Brain microvascular endothelial cell (primary cell): Measurements from ENCODE around the gene CCBE1.

Experiments
- DNase-seq: peaks from one replicate; pipeline ENCODE4 v3.0.0-alpha.2; 2020
- H3K27ac ChIP-seq: fragments of 250-450 bp; sonication (Bioruptor Pico); 2 replicates; pipeline ENCODE4 v1.5.1; 2020; ENCODE audit warnings: mild to moderate bottlenecking, moderate library complexity
- H3K27me3 ChIP-seq: fragments of 250-450 bp; sonication (Bioruptor Pico); replicated peaks from 2 replicates; pipeline ENCODE4 v1.5.1; 2020; ENCODE audit warnings: mild to moderate bottlenecking
- H3K36me3 ChIP-seq: fragments of 250-450 bp; sonication (Bioruptor Pico); replicated peaks from 2 replicates; pipeline ENCODE4 v1.5.1; 2020; ENCODE audit warnings: mild to moderate bottlenecking
- H3K4me3 ChIP-seq: 2 replicates; pipeline ENCODE4 v1.5.1; 2011; ENCODE audit warnings: low read depth, mild to moderate bottlenecking, control low read depth, low read length, moderate library complexity
- CTCF ChIP-seq: IDR thresholded peaks from 2 replicates; pipeline ENCODE4 v1.5.1; 2011; ENCODE audit warnings: low read depth, mild to moderate bottlenecking, moderate library complexity, low read length, control low read depth, inconsistent platforms; ENCODE audit errors: missing control alignments
- in situ Hi-C: cut with HindIII; loops from 2 replicates; pipeline ENCODE4 v1.10.0; 2017; ENCODE audit warnings: low sequenced_read_pairs, low pct_ligation_motif_present

Gene CCBE1

GRCh38 chr18:59428018-59428417, 269.2 kb downstream of the CCBE1 start:
- Histone ChIP-seq H3K27me3 (no peaks in the 10 kb centered on the region), H3K4me3 (no peak overlapping the region), H3K36me3 (no peaks in the 10 kb centered on the region), H3K27ac (no peak overlapping the region)
- in situ Hi-C loops: no loop called here
- TF ChIP-seq CTCF: no peak
- no peak for DNase-seq

- Histone ChIP-seq H3K27ac (no peak overlapping the region), H3K4me3 (no peak overlapping the region), H3K27me3 (no peaks in the 10 kb centered on the region), H3K36me3 (no peaks in the 10 kb centered on the region)
- DNase-seq: no peak
- no peak for TF ChIP-seq CTCF
- in situ Hi-C loops: no loop called here
Measured at GRCh38 chr18:59426855-59427254, 270.4 kb downstream of the CCBE1 start.

GRCh38 chr18:59423259-59423658, 274.0 kb downstream of the CCBE1 start:
- no peaks in the 10 kb centered on the region for H3K27me3 ChIP-seq
- in situ Hi-C loops: no loop called here
- no peak overlapping the region for H3K27ac ChIP-seq
- H3K4me3 ChIP-seq: no peak overlapping the region
- TF ChIP-seq CTCF: no peak
- H3K36me3 ChIP-seq: no peaks in the 10 kb centered on the region
- no peak for DNase-seq

- no peak for TF ChIP-seq CTCF
- no peaks in the 10 kb centered on the region for H3K27me3 ChIP-seq
- in situ Hi-C loops: no loop called here
- no peak overlapping the region for H3K4me3 ChIP-seq
- no peaks in the 10 kb centered on the region for H3K36me3 ChIP-seq
- no peak overlapping the region for H3K27ac ChIP-seq
- no peak for DNase-seq
Measured at GRCh38 chr18:59420244-59420643, 277.0 kb downstream of the CCBE1 start.

GRCh38 chr18:59419386-59419785, 277.8 kb downstream of the CCBE1 start:
- DNase-seq: no peak
- Histone ChIP-seq H3K36me3 (no peaks in the 10 kb centered on the region), H3K27me3 (no peaks in the 10 kb centered on the region), H3K4me3 (no peak overlapping the region), H3K27ac (no peak overlapping the region)
- in situ Hi-C loops: no loop called here
- TF ChIP-seq CTCF: no peak

GRCh38 chr18:59416818-59417217, 280.4 kb downstream of the CCBE1 start:
- H3K36me3 ChIP-seq: no peaks in the 10 kb centered on the region
- in situ Hi-C loops: no loop called here
- no peak overlapping the region for H3K4me3 ChIP-seq
- no peak for DNase-seq
- no peak for TF ChIP-seq CTCF
- H3K27me3 ChIP-seq: no peaks in the 10 kb centered on the region
- no peak overlapping the region for H3K27ac ChIP-seq
